HCT116 (cell line): ENCODE measurements around the gene ASMTL. TPM values are rescaled to one million over a fixed set of nuclear protein-coding genes. Genes with fewer than 3 reads are reported as not detected.

Experiments used
- ATAC-seq: fragments of 200-7000 bp; cut with Tn5 transposase; 2 replicates; pipeline ENCODE4 v1.9.1; 2020; ENCODE audit warnings: mild to moderate bottlenecking, moderate library complexity
- BruUV-seq: library from RNA; stranded (reverse); fragments of 400-500 nt; replicated peaks from 2 replicates; lab custom pipeline; 2021; lab: Mats Ljungman, UMichigan
- CTCF ChIA-PET: fragments of 300-600 bp; sonication (Branson Sonifier 250); formaldehyde crosslinking; loops from one replicate; lab custom pipeline; 2021; ENCODE audit warnings: antibody characterized with exemption; lab: Charles Lee
- POLR2A ChIA-PET: fragments of 300-600, 350-600 bp; sonication (Branson Sonifier 250); formaldehyde crosslinking; loops from one replicate; lab custom pipeline; 2021; ENCODE audit warnings: antibody characterized with exemption; lab: Charles Lee
- RAD21 ChIA-PET, 2 experiments: fragments of 300-600 bp; sonication (Branson Sonifier 250); formaldehyde crosslinking; loops; one replicate each; lab custom pipeline; 2023; ENCODE audit warnings: low total read pairs in 2 of 2; ENCODE audit not compliant: uncharacterized antibody in 2 of 2, unreplicated experiment in 2 of 2, low non-redundant PET in 1 of 2; lab: Charles Lee
- DNase-seq: peaks from one replicate; pipeline ENCODE4 v3.0.0-alpha.2; 2010; ENCODE audit warnings: low read depth, low spot score
- H2AFZ ChIP-seq: fragments of 200-600 bp; shearing (Covaris generic), sonication (generic); 2 replicates; pipeline ENCODE4 v1.6.1; 2017; ENCODE audit warnings: low read depth, mixed run types, mixed read lengths, antibody characterized with exemption, low read length; ENCODE audit not compliant: poor library complexity, severe bottlenecking
- H3K27ac ChIP-seq: 2 replicates; pipeline ENCODE4 v1.5.1; 2012; ENCODE audit warnings: low read depth, low read length
- H3K27me3 ChIP-seq: fragments of 200-600 bp; sonication (generic); 2 replicates; pipeline ENCODE4 v1.6.1; 2016; ENCODE audit warnings: mixed run types, low read length, mixed read lengths; ENCODE audit not compliant: insufficient read depth
- H3K36me3 ChIP-seq, 2 experiments: fragments of 200-500 bp in 1 of 2; fragments of 200-600 bp in 1 of 2; sonication (Bioruptor generic) in 1 of 2; sonication (generic) in 1 of 2; 2 replicates each; pipeline versions ENCODE4 v1.5.1 to v1.6.1; 2014 to 2016; ENCODE audit warnings: low read length in 2 of 2, inconsistent platforms in 1 of 2, mixed read lengths in 1 of 2, mixed run types in 1 of 2; ENCODE audit not compliant: insufficient read depth in 2 of 2, control insufficient read depth in 1 of 2
- H3K4me1 ChIP-seq, 2 experiments: fragments of 200-600 bp in 1 of 2; sonication (generic) in 1 of 2; 2 replicates each; pipeline versions ENCODE4 v1.5.1 to v1.6.1; 2012 to 2017; ENCODE audit warnings: low read length in 2 of 2, inconsistent platforms in 1 of 2, mild to moderate bottlenecking in 1 of 2, mixed read lengths in 1 of 2, mixed run types in 1 of 2, moderate library complexity in 1 of 2; ENCODE audit not compliant: insufficient read depth in 2 of 2, control insufficient read depth in 1 of 2
- H3K4me2 ChIP-seq: fragments of 200-600 bp; sonication (generic); 2 replicates; pipeline ENCODE4 v1.6.1; 2017; ENCODE audit warnings: mixed run types, low read length, mixed read lengths
- H3K4me3 ChIP-seq, 2 experiments: fragments of 200-600 bp in 1 of 2; sonication (generic) in 1 of 2; replicated peaks in 1 of 2; 2 replicates each; pipeline ENCODE4 v1.5.1; 2011 to 2016; ENCODE audit warnings: low read length in 2 of 2, control low read depth in 1 of 2, low read depth in 1 of 2, mild to moderate bottlenecking in 1 of 2, mixed read lengths in 1 of 2, mixed run types in 1 of 2
- H3K79me2 ChIP-seq: fragments of 200-600 bp; sonication (generic); 2 replicates; pipeline ENCODE4 v1.6.1; 2017; ENCODE audit warnings: mild to moderate bottlenecking, mixed run types, low read length, moderate library complexity, mixed read lengths; ENCODE audit not compliant: insufficient read depth
- H3K9ac ChIP-seq: fragments of 200-600 bp; sonication (generic); 2 replicates; pipeline ENCODE4 v1.6.1; 2016; ENCODE audit warnings: low read length, mixed read lengths
- H3K9me2 ChIP-seq: fragments of 200-600 bp; sonication (generic), shearing (Covaris generic); 2 replicates; pipeline ENCODE4 v1.6.1; 2017; ENCODE audit warnings: mixed run types, mild to moderate bottlenecking, moderate library complexity; ENCODE audit not compliant: insufficient read depth
- H3K9me3 ChIP-seq, 2 experiments: fragments of 200-500 bp in 1 of 2; fragments of 200-600 bp in 1 of 2; sonication (Bioruptor generic) in 1 of 2; sonication (generic) in 1 of 2; 2 replicates each; pipeline ENCODE4 v1.6.1; 2014 to 2017; ENCODE audit warnings: low read length in 2 of 2, mixed read lengths in 2 of 2, inconsistent platforms in 1 of 2, low read depth in 1 of 2, mild to moderate bottlenecking in 1 of 2, mixed run types in 1 of 2, moderate library complexity in 1 of 2; ENCODE audit not compliant: control insufficient read depth in 1 of 2, insufficient read depth in 1 of 2
- H4K20me1 ChIP-seq: fragments of 200-600 bp; sonication (generic), shearing (Covaris generic); 2 replicates; pipeline ENCODE4 v1.6.1; 2017; ENCODE audit warnings: mixed run types, mild to moderate bottlenecking, moderate library complexity; ENCODE audit not compliant: insufficient read depth
- CEBPB ChIP-seq: IDR thresholded peaks from 2 replicates; pipeline ENCODE4 v1.6.1; 2012; ENCODE audit warnings: low read depth
- EZH2 ChIP-seq: fragments of 200-600 bp; sonication (generic); IDR thresholded peaks from 2 replicates; pipeline ENCODE4 v1.6.1; 2017; ENCODE audit warnings: antibody characterized with exemption, mixed run types
- JUND ChIP-seq: IDR thresholded peaks from 2 replicates; pipeline ENCODE4 v1.6.1; 2012
- POLR2A ChIP-seq: IDR thresholded peaks from 2 replicates; pipeline ENCODE4 v1.7.0; 2011; ENCODE audit warnings: borderline replicate concordance; ENCODE audit not compliant: insufficient read depth, insufficient read length; ENCODE audit errors: extremely low read depth
- POLR2AphosphoS5 ChIP-seq: IDR thresholded peaks from 2 replicates; pipeline ENCODE4 v1.6.1; 2011; ENCODE audit warnings: mild to moderate bottlenecking, low read depth, low read length, moderate library complexity
- SIN3A ChIP-seq: IDR thresholded peaks from 2 replicates; pipeline ENCODE4 v1.6.1; 2012; ENCODE audit warnings: low read depth
- TCF7L2 ChIP-seq: IDR thresholded peaks from 2 replicates; pipeline ENCODE4 v1.7.0; 2011; ENCODE audit warnings: borderline replicate concordance, inconsistent platforms; ENCODE audit not compliant: insufficient read depth, insufficient read length; ENCODE audit errors: extremely low read depth
- ZNF274 ChIP-seq: fragments of 200-500 bp; sonication (Bioruptor generic); IDR thresholded peaks from 2 replicates; pipeline ENCODE4 v1.6.1; 2014; ENCODE audit warnings: mild to moderate bottlenecking, low read depth, low read length, inconsistent platforms
- intact Hi-C: fragments of 100-400 bp; cut with micrococcal nuclease; formaldehyde crosslinking; loops from 2 replicates; pipeline ENCODE4 v1.10.0; 2022
- total RNA-seq: library from RNA; stranded (reverse); gene quantifications from one replicate; pipeline ENCODE4 v1.2.1, GENCODE V29; 2021; ENCODE audit not compliant: unreplicated experiment
- TF ChIP-seq, protein P1 (sequence below): IDR thresholded peaks from 2 replicates; pipeline ENCODE4 v1.6.1; 2011; ENCODE audit warnings: mild to moderate bottlenecking, low read length, moderate library complexity; ENCODE audit not compliant: insufficient replicate concordance; ENCODE audit errors: extremely low read depth
- TF ChIP-seq, protein P2 (sequence below), 3 experiments: fragments of 200-600 bp in 1 of 3; sonication (generic) in 1 of 3; IDR thresholded peaks in 2 of 3; conservative IDR thresholded peaks in 1 of 3; 2 replicates each; pipeline ENCODE4 v1.5.1; 2012 to 2017; ENCODE audit warnings: low read depth in 2 of 3, low read length in 2 of 3, antibody characterized with exemption in 1 of 3, borderline replicate concordance in 1 of 3, control low read depth in 1 of 3, mild to moderate bottlenecking in 1 of 3, mixed read lengths in 1 of 3, mixed run types in 1 of 3, moderate library complexity in 1 of 3; ENCODE audit not compliant: insufficient read depth in 1 of 3
- TF ChIP-seq, protein P3 (sequence below): IDR thresholded peaks from 2 replicates; pipeline ENCODE4 v1.6.1; 2012

ASMTL gene
- total RNA-seq, 1 experiment from 2014 or later = 59.6 TPM

DNA sequence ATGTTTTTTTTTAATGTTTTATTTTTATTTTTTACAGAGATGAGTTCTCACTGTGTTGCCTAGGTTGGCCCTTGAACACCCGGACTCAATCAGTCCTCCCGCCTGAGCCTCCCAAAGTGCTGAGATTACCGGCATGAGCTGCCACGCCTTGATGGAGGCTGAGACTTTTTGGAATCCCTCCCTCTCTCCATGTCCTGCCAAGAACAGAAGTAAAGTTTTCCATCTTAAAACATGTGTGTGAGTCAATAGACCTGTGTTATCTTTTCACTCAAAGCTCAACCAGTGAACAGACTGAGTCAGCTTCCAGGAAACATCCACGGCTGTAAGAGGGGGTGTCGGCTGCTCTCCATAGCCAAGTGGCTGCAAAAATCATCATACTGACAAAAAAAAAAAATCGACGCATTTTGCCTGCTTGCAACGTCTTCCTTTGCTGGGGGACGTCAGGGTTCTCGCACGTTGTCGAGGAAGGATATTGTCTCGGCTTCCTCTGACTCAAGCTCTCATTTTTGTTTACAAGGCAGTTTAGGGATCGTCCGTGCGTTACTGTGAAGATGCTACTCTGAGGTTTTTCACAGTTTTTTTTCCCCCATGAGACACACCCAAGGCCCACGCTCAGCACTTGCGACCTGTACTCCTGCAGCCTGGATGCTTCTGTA is 10.0 kb upstream of the ASMTL start:
- intact Hi-C loops = no loop called here
- no peak for TF ChIP-seq EZH2
- TF ChIP-seq TCF7L2 = no peak
- no peak for TF ChIP-seq POLR2A
- TF ChIP-seq ZNF274 = no peak
- no peak for TF ChIP-seq JUND
- TF ChIP-seq, protein P1, sequence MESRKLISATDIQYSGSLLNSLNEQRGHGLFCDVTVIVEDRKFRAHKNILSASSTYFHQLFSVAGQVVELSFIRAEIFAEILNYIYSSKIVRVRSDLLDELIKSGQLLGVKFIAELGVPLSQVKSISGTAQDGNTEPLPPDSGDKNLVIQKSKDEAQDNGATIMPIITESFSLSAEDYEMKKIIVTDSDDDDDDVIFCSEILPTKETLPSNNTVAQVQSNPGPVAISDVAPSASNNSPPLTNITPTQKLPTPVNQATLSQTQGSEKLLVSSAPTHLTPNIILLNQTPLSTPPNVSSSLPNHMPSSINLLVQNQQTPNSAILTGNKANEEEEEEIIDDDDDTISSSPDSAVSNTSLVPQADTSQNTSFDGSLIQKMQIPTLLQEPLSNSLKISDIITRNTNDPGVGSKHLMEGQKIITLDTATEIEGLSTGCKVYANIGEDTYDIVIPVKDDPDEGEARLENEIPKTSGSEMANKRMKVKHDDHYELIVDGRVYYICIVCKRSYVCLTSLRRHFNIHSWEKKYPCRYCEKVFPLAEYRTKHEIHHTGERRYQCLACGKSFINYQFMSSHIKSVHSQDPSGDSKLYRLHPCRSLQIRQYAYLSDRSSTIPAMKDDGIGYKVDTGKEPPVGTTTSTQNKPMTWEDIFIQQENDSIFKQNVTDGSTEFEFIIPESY = no peak
- no peak for TF ChIP-seq CEBPB
- TF ChIP-seq, protein P2, sequence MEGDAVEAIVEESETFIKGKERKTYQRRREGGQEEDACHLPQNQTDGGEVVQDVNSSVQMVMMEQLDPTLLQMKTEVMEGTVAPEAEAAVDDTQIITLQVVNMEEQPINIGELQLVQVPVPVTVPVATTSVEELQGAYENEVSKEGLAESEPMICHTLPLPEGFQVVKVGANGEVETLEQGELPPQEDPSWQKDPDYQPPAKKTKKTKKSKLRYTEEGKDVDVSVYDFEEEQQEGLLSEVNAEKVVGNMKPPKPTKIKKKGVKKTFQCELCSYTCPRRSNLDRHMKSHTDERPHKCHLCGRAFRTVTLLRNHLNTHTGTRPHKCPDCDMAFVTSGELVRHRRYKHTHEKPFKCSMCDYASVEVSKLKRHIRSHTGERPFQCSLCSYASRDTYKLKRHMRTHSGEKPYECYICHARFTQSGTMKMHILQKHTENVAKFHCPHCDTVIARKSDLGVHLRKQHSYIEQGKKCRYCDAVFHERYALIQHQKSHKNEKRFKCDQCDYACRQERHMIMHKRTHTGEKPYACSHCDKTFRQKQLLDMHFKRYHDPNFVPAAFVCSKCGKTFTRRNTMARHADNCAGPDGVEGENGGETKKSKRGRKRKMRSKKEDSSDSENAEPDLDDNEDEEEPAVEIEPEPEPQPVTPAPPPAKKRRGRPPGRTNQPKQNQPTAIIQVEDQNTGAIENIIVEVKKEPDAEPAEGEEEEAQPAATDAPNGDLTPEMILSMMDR (IDR thresholded peaks at IDR 0.05 in 2 of 3, conservative IDR thresholded peaks at IDR 0.05 in 1 of 3; ENCODE audit: borderline replicate concordance in 1 of 3, insufficient read depth in 1 of 3, low read depth in 2 of 3, low read length in 2 of 3) = no peak
- TF ChIP-seq, protein P3, sequence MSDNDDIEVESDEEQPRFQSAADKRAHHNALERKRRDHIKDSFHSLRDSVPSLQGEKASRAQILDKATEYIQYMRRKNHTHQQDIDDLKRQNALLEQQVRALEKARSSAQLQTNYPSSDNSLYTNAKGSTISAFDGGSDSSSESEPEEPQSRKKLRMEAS = no peak
- TF ChIP-seq POLR2AphosphoS5 = no peak
- no peak for TF ChIP-seq SIN3A
- no TSS peak for BruUV-seq
- DNase-seq (no peak), ATAC-seq (no peak)
- H3K4me2 ChIP-seq = no peak overlapping the region
- no peaks in the 10 kb centered on the region for H3K9me3 ChIP-seq
- H3K9me2 ChIP-seq = no peaks in the 10 kb centered on the region
- H3K27ac ChIP-seq = no peak overlapping the region
- ChIA-PET RAD21 (no interaction called here), POLR2A (no interaction called here), CTCF (no interaction called here)
- H3K36me3 ChIP-seq = no peaks in the 10 kb centered on the region
- no peaks in the 10 kb centered on the region for H3K79me2 ChIP-seq
- H3K27me3 ChIP-seq = 0 out of 2 replicates have a peak, but pooled peaks cover 2% of the 10 kb centered on the region
- no peaks in the 10 kb centered on the region for H4K20me1 ChIP-seq
- no peak overlapping the region for H3K4me3 ChIP-seq
- H3K9ac ChIP-seq = no peak overlapping the region
- H3K4me1 ChIP-seq = no peaks in the 10 kb centered on the region; a peak in 2 of 4 replicates
- H2AFZ ChIP-seq = no peak overlapping the region
